T-helper 1 cell treated with Interleukin-12 subunit alpha and Interleukin-12 subunit beta and Interleukin-4 antibody, amounts not matched to agents 30 μg/mL and 1 μg/mL, for 36 hours (primary cell): ENCODE measurements around the gene GPLD1.

ENCODE experiments used
- H3K27ac Mint-ChIP-seq: one replicate; pipeline ENCODE4 v1.8.0; 2021; ENCODE audit warnings: mild to moderate bottlenecking, mixed read lengths
- H3K27me3 Mint-ChIP-seq: one replicate; pipeline ENCODE4 v1.8.0; 2021; ENCODE audit warnings: low read depth, mixed read lengths
- H3K36me3 Mint-ChIP-seq: one replicate; pipeline ENCODE4 v1.8.0; 2021; ENCODE audit warnings: low read depth, mixed read lengths
- H3K4me1 Mint-ChIP-seq: one replicate; pipeline ENCODE4 v1.8.0; 2021; ENCODE audit warnings: low read depth, mixed read lengths
- H3K4me3 Mint-ChIP-seq: one replicate; pipeline ENCODE4 v1.8.0; 2021; ENCODE audit warnings: mild to moderate bottlenecking, moderate library complexity, mixed read lengths
- H3K9me3 Mint-ChIP-seq: one replicate; pipeline ENCODE4 v1.8.0; 2021; ENCODE audit warnings: mixed read lengths

The GPLD1 gene

DNA sequence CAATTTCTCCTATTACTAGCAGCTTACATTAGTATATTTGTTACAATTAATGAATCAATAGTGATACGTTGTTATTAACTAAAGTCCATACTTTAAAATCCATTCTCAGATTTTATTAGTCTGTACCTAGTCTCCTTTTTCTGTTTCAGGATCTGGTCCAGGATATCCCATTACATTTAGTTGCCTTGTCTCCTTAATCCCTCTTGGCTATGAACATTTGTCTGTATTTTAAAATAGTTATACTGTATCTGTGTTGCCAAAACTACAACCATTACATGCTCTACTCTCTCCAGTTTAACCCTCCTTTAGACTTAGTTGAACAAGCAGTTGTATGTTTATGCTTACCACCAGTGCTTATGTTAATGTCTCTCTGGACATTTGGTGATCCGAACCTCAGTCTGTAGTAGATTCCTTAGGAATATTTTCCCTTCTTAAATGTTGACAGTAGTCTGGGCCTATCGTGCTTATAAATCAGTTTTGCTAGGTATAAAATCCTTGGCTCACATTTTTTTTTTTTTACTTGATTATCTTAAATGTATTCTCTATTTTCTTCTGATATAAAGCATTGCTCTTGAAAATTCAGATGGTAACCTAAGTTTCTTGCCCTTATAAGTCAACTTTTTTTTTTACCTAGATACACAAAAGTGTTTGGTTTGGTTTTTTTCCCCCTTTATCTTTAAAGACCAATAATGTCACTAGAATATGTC lies 17.6 kb upstream of the GPLD1 start:
- Mint-ChIP-seq H3K27ac (no peak overlapping the region), H3K4me3 (no peak overlapping the region), H3K4me1 (no peaks in the 10 kb centered on the region), H3K27me3 (no peaks in the 10 kb centered on the region), H3K36me3 (peaks cover 3% of the 10 kb centered on the region), H3K9me3 (peaks cover 4% of the 10 kb centered on the region)

DNA sequence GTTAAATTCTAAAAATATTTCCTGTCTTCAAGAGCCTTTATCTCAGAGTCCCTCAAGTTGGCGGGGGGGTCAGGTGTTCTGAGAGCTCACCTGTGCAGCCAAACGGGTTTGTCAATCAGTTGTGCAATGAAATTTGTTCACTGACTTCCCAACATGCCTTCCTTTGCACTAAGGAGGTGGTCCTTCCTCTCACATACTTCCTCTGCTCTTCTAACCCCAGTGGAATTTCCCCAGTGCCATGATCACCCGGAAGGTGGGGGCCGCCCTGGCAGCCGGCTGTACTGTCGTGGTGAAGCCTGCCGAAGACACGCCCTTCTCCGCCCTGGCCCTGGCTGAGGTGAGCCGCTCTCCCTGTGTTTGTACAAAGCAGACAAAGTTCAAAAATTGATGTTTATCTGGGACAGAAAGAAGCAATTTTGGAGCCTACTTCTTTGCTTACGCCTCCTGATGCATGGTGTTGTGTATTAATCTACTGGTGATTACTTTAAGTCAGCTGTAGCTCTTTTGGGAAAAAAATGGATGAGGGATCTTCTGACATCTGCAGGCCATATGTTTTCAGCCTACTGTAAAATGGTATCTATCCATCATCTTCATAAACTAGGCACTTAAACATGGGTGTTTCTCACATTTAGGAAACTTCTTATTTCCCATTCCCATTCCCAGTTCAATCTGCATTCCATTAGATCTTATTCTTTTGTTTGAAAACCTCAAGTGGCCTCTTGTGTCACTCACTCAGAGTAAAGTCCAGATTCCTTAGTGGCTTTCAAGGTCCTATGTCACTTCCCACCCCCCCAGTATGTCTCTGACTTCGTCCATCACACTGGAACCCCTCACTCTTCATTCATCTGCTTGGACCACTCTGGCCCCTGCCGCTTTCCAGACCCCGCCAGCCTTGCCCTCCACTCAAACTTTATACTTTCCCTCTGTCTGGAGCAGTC lies 15.5 kb upstream of the GPLD1 start:
- H3K4me3 Mint-ChIP-seq, result no peak overlapping the region
- no peaks in the 10 kb centered on the region for H3K27me3 Mint-ChIP-seq
- H3K27ac Mint-ChIP-seq, result no peak overlapping the region
- peaks cover 4% of the 10 kb centered on the region for H3K9me3 Mint-ChIP-seq
- H3K4me1 Mint-ChIP-seq, result no peaks in the 10 kb centered on the region
- H3K36me3 Mint-ChIP-seq, result peaks cover 3% of the 10 kb centered on the region

- H3K27ac Mint-ChIP-seq, result no peak overlapping the region
- peaks cover 4% of the 10 kb centered on the region for H3K9me3 Mint-ChIP-seq
- H3K27me3 Mint-ChIP-seq, result no peaks in the 10 kb centered on the region
- H3K4me1 Mint-ChIP-seq, result no peaks in the 10 kb centered on the region
- H3K4me3 Mint-ChIP-seq, result no peak overlapping the region
- peaks cover 3% of the 10 kb centered on the region for H3K36me3 Mint-ChIP-seq
Observed at GRCh38 chr6:24504287-24504648, 14.9 kb upstream of the GPLD1 start.

DNA sequence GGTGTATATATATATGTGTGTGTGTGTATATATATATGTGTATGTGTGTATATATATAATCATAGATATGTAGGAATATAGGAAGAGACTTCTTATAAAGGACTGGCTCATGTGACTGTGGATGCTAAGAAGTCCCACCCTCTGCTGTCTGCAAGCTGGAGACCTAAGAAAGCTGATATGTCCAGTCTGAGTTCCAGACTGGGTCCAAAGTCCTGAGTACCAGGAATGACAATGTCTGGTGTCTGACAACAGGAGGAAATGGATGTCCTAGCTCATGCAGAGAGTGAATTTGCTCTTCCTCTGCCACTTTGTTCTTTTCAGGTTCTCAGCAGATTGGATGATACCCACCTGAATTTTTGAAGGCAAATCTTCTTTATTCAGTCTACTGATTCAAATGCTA lies 12.5 kb upstream of the GPLD1 start:
- Mint-ChIP-seq H3K36me3 (peaks cover 4% of the 10 kb centered on the region), H3K4me3 (no peak overlapping the region), H3K9me3 (peaks cover 6% of the 10 kb centered on the region), H3K4me1 (peaks cover 4% of the 10 kb centered on the region), H3K27me3 (no peaks in the 10 kb centered on the region), H3K27ac (no peak overlapping the region)

GRCh38 chr6:24501374-24501773 lies 12.0 kb upstream of the GPLD1 start:
- no peak overlapping the region for H3K27ac Mint-ChIP-seq
- H3K4me3 Mint-ChIP-seq, result no peak overlapping the region
- peaks cover 3% of the 10 kb centered on the region for H3K36me3 Mint-ChIP-seq
- peaks cover 4% of the 10 kb centered on the region for H3K4me1 Mint-ChIP-seq
- peaks cover 10% of the 10 kb centered on the region for H3K9me3 Mint-ChIP-seq
- H3K27me3 Mint-ChIP-seq, result no peaks in the 10 kb centered on the region

- H3K36me3 Mint-ChIP-seq, result peaks cover 3% of the 10 kb centered on the region
- no peak overlapping the region for H3K4me3 Mint-ChIP-seq
- H3K9me3 Mint-ChIP-seq, result peaks cover 10% of the 10 kb centered on the region
- H3K4me1 Mint-ChIP-seq, result peaks cover 4% of the 10 kb centered on the region
- H3K27ac Mint-ChIP-seq, result no peak overlapping the region
- peaks cover under 1% of the 10 kb centered on the region for H3K27me3 Mint-ChIP-seq
Observed at GRCh38 chr6:24500683-24501082, 11.3 kb upstream of the GPLD1 start.

DNA sequence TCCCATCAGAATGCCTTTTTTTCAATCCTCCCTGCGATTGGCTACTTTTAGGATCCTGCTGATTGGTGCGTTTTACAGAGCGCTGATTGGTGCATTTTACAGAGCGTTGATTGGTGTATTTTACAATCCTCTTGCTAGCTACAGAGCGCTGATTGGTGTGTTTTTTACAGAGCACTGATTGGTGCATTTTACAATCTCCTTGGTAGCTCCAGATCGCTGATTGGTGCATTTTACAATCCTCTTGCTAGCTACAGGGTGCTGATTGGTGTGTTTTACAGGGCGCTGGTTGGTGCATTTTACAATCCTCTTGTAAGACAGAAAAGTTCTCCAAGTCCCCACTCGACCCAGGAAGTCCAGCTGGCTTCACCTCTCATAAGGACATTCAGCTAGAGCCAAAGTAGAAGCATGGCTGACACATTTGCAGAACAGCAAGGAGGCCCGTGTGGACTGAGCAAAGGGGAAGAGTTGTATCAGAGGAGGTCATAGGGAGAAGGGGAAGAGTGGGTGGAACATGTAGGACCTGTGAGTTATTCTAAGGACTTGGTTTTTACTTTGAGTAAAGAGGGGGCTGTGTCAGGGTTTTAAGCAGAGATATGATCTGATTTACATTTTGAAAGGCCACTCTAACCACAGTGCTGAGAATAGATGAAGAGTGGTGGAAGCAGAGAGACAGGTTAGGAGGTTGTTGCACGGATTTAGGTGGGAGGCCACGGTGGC lies 8.0 kb upstream of the GPLD1 start:
- H3K36me3 Mint-ChIP-seq, result peaks cover 3% of the 10 kb centered on the region
- no peak overlapping the region for H3K4me3 Mint-ChIP-seq
- H3K27ac Mint-ChIP-seq, result no peak overlapping the region
- H3K9me3 Mint-ChIP-seq, result peaks cover 10% of the 10 kb centered on the region
- peaks cover 17% of the 10 kb centered on the region for H3K4me1 Mint-ChIP-seq
- H3K27me3 Mint-ChIP-seq, result peaks cover 6% of the 10 kb centered on the region

GRCh38 chr6:24494821-24495795 lies 5.7 kb upstream of the GPLD1 start, which contains the start of gene ALDH5A1:
Gene ALDH5A1, plus strand, starts transcription at chr6:24494969. Its CDS starts 28 bp downstream, at chr6:24494997.
- peak within 1 kb of the TSS; percentile 83 for H3K4me3 Mint-ChIP-seq
- H3K36me3 Mint-ChIP-seq, result peaks cover 3% of the 10 kb centered on the region
- no peak within 1 kb of the TSS for H3K27ac Mint-ChIP-seq
- peaks cover 6% of the 10 kb centered on the region for H3K27me3 Mint-ChIP-seq
- peaks cover 17% of the 10 kb centered on the region for H3K4me1 Mint-ChIP-seq
- peaks cover 10% of the 10 kb centered on the region for H3K9me3 Mint-ChIP-seq

GRCh38 chr6:24493945-24494820 lies 4.8 kb upstream of the GPLD1 start:
- H3K4me3 Mint-ChIP-seq, result peak overlapping the region; percentile 83
- peaks cover 6% of the 10 kb centered on the region for H3K27me3 Mint-ChIP-seq
- peaks cover 10% of the 10 kb centered on the region for H3K9me3 Mint-ChIP-seq
- H3K27ac Mint-ChIP-seq, result no peak overlapping the region
- peaks cover 17% of the 10 kb centered on the region for H3K4me1 Mint-ChIP-seq
- H3K36me3 Mint-ChIP-seq, result peaks cover 3% of the 10 kb centered on the region

DNA sequence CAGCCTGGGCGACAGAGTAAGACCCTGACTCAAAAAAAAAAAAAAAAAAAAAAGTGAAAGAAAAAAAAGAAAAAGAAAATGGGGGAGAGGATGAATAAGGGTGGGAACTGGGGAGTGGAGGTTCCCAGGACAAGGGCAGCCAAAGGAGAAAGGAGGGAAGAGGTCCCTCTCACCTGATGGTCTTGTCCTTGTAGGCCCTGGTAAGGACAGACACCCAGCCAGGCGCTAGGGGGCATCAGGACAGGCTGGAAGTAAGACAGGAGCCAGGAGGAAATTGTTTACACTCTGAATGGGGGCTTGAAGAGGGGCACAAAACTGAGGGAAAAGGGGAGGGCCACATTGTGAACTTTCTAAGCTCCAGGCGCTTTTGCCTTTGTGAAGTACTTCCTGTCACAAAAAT lies 3.1 kb upstream of the GPLD1 start:
- Mint-ChIP-seq H3K36me3 (peaks cover 3% of the 10 kb centered on the region), H3K27me3 (peaks cover 6% of the 10 kb centered on the region), H3K4me1 (peaks cover 13% of the 10 kb centered on the region), H3K27ac (no peak overlapping the region), H3K9me3 (peaks cover 9% of the 10 kb centered on the region), H3K4me3 (no peak overlapping the region)

GRCh38 chr6:24490948-24491347 lies 1.6 kb upstream of the GPLD1 start:
- no peak overlapping the region for H3K27ac Mint-ChIP-seq
- H3K4me1 Mint-ChIP-seq, result peaks cover 13% of the 10 kb centered on the region
- no peaks in the 10 kb centered on the region for H3K9me3 Mint-ChIP-seq
- no peaks in the 10 kb centered on the region for H3K36me3 Mint-ChIP-seq
- H3K4me3 Mint-ChIP-seq, result no peak overlapping the region
- H3K27me3 Mint-ChIP-seq, result peaks cover 6% of the 10 kb centered on the region

- no peaks in the 10 kb centered on the region for H3K9me3 Mint-ChIP-seq
- no peak overlapping the region for H3K27ac Mint-ChIP-seq
- H3K4me1 Mint-ChIP-seq, result peaks cover 11% of the 10 kb centered on the region
- H3K36me3 Mint-ChIP-seq, result no peaks in the 10 kb centered on the region
- H3K27me3 Mint-ChIP-seq, result peaks cover 3% of the 10 kb centered on the region
- H3K4me3 Mint-ChIP-seq, result no peak overlapping the region
Observed at GRCh38 chr6:24489881-24490280, 503 bp upstream of the GPLD1 start.

- no peaks in the 10 kb centered on the region for H3K9me3 Mint-ChIP-seq
- no peak overlapping the region for H3K27ac Mint-ChIP-seq
- no peak overlapping the region for H3K4me3 Mint-ChIP-seq
- H3K27me3 Mint-ChIP-seq, result no peaks in the 10 kb centered on the region
- no peaks in the 10 kb centered on the region for H3K36me3 Mint-ChIP-seq
- no peaks in the 10 kb centered on the region for H3K4me1 Mint-ChIP-seq
Observed at GRCh38 chr6:24486065-24486464, 3.3 kb downstream of the GPLD1 start.
